Body of pancreas (tissue), 4 donors: ENCODE measurements around the gene NDUFAF7.

ENCODE experiments used
- CTCF ChIP-seq, 7 experiments: fragments of 450-650 bp in 4 of 7; fragments of 200-600 bp in 3 of 7; sonication (generic) in 3 of 7; IDR thresholded peaks; one replicate each; pipeline ENCODE4 v1.5.1; 2016 to 2019; ENCODE audit warnings: antibody characterized with exemption in 7 of 7
- POLR2A ChIP-seq, 3 donors: fragments of 450-650 bp; IDR thresholded peaks; one replicate each; pipeline ENCODE4 v1.6.1; 2016; ENCODE audit warnings: antibody characterized with exemption in 3 of 3, mild to moderate bottlenecking in 2 of 3

- TF ChIP-seq CTCF (IDR thresholded peaks at IDR 0.05) (no peak), POLR2A (IDR thresholded peaks at IDR 0.05) (no peak)
Measured at GRCh38 chr2:37287966-37288365, 56.5 kb downstream of the NDUFAF7 start.
